ENCODE data around the gene BPIFA2. TPM values are rescaled to one million over a fixed set of nuclear protein-coding genes. Genes with fewer than 3 reads are reported as not detected.
A peak's percentile ranks its signal among the peaks of the same experiment; 100 is the strongest.

BPIFA2 gene
- total RNA-seq, 1 experiment from 2014 or later: not detected

DNA sequence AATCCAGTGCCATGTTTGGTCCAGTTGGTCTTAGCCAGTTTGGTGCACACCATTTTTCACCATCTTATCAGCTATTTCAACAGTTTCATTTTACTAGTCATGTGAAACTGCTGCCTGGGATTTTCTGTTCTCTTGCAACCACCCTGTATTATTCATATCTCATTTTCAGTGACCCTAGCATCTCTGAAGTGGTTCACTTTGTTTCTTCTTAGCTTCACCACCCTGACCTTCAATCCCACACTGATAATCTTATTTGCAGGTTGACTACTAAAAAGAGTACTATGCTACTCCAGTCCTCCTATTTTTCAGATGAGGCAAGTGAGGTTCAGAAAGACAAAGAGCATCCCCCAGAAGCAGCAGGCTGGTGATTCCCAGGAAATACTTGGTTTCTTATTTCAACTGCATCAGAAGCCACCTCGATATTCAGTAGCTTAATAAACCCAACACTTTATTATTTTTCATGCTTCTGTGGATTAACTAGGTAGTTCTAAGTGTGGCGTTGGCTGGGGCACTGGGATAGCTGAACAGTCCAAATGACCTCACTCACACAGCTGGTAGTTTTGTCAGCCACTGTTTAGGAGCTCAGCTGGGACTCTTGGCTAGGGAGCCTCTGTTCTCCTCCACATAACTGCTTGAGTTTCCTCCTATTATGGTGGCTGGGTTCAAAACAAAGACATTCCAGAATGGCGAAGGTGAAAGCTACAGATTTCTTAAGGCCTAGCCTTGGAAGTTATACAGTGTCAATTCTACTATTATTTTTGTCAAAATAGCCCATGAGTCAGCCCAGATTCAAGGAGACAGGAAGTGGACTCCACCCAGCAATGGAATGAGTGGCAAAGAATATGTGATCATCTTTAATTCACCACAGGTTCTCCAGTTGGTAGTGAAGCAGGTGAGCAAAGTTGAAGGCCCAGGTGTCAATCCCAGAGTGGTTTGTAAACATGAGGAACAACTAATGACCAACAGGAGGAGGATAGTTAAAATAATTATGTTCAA is 47.9 kb upstream of the BPIFA2 start:
- no peaks in the 10 kb centered on the region for H3K9me2 ChIP-seq (ENCODE audit: insufficient read depth)
- H3K27ac ChIP-seq (ENCODE audit: low read depth, low read length): no peak overlapping the region
- BruUV-seq (replicated peaks): no TSS peak
- CTCF ChIA-PET: no interaction called here
- H4K20me1 ChIP-seq (ENCODE audit: insufficient read depth): no peaks in the 10 kb centered on the region
- TF ChIP-seq JUND (IDR thresholded peaks at IDR 0.05) (no peak), ZNF274 (IDR thresholded peaks at IDR 0.05; ENCODE audit: low read depth, low read length) (no peak), POLR2A (IDR thresholded peaks at IDR 0.05; ENCODE audit: borderline replicate concordance, extremely low read depth, insufficient read depth, insufficient read length) (no peak), POLR2AphosphoS5 (IDR thresholded peaks at IDR 0.05; ENCODE audit: low read depth, low read length) (no peak), ELF1 (IDR thresholded peaks at IDR 0.05; ENCODE audit: borderline replicate concordance, low read depth) (no peak), SP1 (IDR thresholded peaks at IDR 0.05; ENCODE audit: low read depth) (no peak), EZH2phosphoT487 (IDR thresholded peaks at IDR 0.05; ENCODE audit: borderline replicate concordance) (no peak), FOSL1 (IDR thresholded peaks at IDR 0.05; ENCODE audit: low read depth) (no peak), CBX3 (IDR thresholded peaks at IDR 0.05; ENCODE audit: low read depth) (no peak), YY1 (IDR thresholded peaks at IDR 0.05; ENCODE audit: extremely low read depth, insufficient replicate concordance, low read depth, low read length) (no peak), RAD21 (IDR thresholded peaks at IDR 0.05; ENCODE audit: low read depth) (no peak), EGR1 (IDR thresholded peaks at IDR 0.05; ENCODE audit: low read depth) (no peak), ZFX (IDR thresholded peaks at IDR 0.05) (no peak), CEBPB (IDR thresholded peaks at IDR 0.05; ENCODE audit: low read depth) (no peak), SRF (IDR thresholded peaks at IDR 0.05; ENCODE audit: low read depth) (no peak), EZH2 (IDR thresholded peaks at IDR 0.05) (no peak)
- TF ChIP-seq, protein P1, sequence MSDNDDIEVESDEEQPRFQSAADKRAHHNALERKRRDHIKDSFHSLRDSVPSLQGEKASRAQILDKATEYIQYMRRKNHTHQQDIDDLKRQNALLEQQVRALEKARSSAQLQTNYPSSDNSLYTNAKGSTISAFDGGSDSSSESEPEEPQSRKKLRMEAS (IDR thresholded peaks at IDR 0.05): no peak
- TF ChIP-seq, protein P2, sequence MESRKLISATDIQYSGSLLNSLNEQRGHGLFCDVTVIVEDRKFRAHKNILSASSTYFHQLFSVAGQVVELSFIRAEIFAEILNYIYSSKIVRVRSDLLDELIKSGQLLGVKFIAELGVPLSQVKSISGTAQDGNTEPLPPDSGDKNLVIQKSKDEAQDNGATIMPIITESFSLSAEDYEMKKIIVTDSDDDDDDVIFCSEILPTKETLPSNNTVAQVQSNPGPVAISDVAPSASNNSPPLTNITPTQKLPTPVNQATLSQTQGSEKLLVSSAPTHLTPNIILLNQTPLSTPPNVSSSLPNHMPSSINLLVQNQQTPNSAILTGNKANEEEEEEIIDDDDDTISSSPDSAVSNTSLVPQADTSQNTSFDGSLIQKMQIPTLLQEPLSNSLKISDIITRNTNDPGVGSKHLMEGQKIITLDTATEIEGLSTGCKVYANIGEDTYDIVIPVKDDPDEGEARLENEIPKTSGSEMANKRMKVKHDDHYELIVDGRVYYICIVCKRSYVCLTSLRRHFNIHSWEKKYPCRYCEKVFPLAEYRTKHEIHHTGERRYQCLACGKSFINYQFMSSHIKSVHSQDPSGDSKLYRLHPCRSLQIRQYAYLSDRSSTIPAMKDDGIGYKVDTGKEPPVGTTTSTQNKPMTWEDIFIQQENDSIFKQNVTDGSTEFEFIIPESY (IDR thresholded peaks at IDR 0.05; ENCODE audit: extremely low read depth, insufficient replicate concordance, low read length): no peak
- TF ChIP-seq, protein P3, sequence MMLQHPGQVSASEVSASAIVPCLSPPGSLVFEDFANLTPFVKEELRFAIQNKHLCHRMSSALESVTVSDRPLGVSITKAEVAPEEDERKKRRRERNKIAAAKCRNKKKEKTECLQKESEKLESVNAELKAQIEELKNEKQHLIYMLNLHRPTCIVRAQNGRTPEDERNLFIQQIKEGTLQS (IDR thresholded peaks at IDR 0.05): no peak
- TF ChIP-seq, protein P4, sequence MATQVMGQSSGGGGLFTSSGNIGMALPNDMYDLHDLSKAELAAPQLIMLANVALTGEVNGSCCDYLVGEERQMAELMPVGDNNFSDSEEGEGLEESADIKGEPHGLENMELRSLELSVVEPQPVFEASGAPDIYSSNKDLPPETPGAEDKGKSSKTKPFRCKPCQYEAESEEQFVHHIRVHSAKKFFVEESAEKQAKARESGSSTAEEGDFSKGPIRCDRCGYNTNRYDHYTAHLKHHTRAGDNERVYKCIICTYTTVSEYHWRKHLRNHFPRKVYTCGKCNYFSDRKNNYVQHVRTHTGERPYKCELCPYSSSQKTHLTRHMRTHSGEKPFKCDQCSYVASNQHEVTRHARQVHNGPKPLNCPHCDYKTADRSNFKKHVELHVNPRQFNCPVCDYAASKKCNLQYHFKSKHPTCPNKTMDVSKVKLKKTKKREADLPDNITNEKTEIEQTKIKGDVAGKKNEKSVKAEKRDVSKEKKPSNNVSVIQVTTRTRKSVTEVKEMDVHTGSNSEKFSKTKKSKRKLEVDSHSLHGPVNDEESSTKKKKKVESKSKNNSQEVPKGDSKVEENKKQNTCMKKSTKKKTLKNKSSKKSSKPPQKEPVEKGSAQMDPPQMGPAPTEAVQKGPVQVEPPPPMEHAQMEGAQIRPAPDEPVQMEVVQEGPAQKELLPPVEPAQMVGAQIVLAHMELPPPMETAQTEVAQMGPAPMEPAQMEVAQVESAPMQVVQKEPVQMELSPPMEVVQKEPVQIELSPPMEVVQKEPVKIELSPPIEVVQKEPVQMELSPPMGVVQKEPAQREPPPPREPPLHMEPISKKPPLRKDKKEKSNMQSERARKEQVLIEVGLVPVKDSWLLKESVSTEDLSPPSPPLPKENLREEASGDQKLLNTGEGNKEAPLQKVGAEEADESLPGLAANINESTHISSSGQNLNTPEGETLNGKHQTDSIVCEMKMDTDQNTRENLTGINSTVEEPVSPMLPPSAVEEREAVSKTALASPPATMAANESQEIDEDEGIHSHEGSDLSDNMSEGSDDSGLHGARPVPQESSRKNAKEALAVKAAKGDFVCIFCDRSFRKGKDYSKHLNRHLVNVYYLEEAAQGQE (IDR thresholded peaks at IDR 0.05; ENCODE audit: low read depth): no peak
- intact Hi-C loops (cut with micrococcal nuclease): no loop called here
- H3K4me2 ChIP-seq (ENCODE audit: low read length): peak overlapping the region; percentile 46
- no peaks in the 10 kb centered on the region for H3K79me2 ChIP-seq (ENCODE audit: insufficient read depth, low read length)
- ATAC-seq (no peak), DNase-seq (ENCODE audit: low read depth, low spot score) (no peak)
- H3K4me3 ChIP-seq (replicated peaks in 1 of 2; ENCODE audit: low read depth in 1 of 2, low read length in 2 of 2): peak overlapping the region in 1 of 2 experiments; percentile 25; a peak in 1 of 4 replicates
- POLR2A ChIA-PET: no interaction called here
- H3K9me3 ChIP-seq (ENCODE audit: control insufficient read depth in 1 of 2, insufficient read depth in 1 of 2, low read depth in 1 of 2, low read length in 2 of 2): peaks cover 0 to 9% of the 10 kb centered on the region in 2 experiments; a peak in 1 of 4 replicates
- RAD21 ChIA-PET (ENCODE audit: low non-redundant PET in 1 of 2, low total read pairs in 2 of 2, uncharacterized antibody in 2 of 2, unreplicated experiment in 2 of 2): no interaction called here
- no peaks in the 10 kb centered on the region for H3K27me3 ChIP-seq (ENCODE audit: insufficient read depth, low read length)
- H3K4me1 ChIP-seq (ENCODE audit: control insufficient read depth in 1 of 2, insufficient read depth in 2 of 2, low read length in 2 of 2): peaks cover 3 to 11% of the 10 kb centered on the region in 2 experiments; a peak in 3 of 4 replicates
- H3K9ac ChIP-seq (ENCODE audit: low read length): no peak overlapping the region
- peak overlapping the region; percentile 44 for H2AFZ ChIP-seq (ENCODE audit: low read depth, low read length, poor library complexity, severe bottlenecking)
- H3K36me3 ChIP-seq (ENCODE audit: control insufficient read depth in 1 of 2, insufficient read depth in 2 of 2, low read length in 2 of 2): no peaks in the 10 kb centered on the region
